Activated CD8-positive, alpha-beta memory T cell treated with anti-CD3 and anti-CD28 coated beads for 1 hour (primary cell): ENCODE measurements around the gene TTC34.

Experiments
- DNase-seq, 2 donors: peaks; one replicate each; pipeline ENCODE4 v3.0.0-alpha.2; 2020; ENCODE audit warnings: low read depth in 1 of 2; ENCODE audit errors: extremely low read depth in 1 of 2

TTC34 gene

GRCh38 chr1:2814511-2815075 is 13.1 kb upstream of the TTC34 start:
- DNase-seq: no peak

- no peak for DNase-seq
Measured at GRCh38 chr1:2812939-2813653, 11.6 kb upstream of the TTC34 start.

GRCh38 chr1:2812136-2812535 is 10.6 kb upstream of the TTC34 start:
- DNase-seq: no peak

GRCh38 chr1:2811533-2811918 is 10.0 kb upstream of the TTC34 start:
- no peak for DNase-seq

GRCh38 chr1:2810899-2811532 is 9.5 kb upstream of the TTC34 start:
- no peak for DNase-seq

- DNase-seq: no peak
Measured at GRCh38 chr1:2810281-2810680, 8.8 kb upstream of the TTC34 start.

GRCh38 chr1:2809656-2810055 is 8.2 kb upstream of the TTC34 start:
- DNase-seq: no peak

- DNase-seq: no peak
Measured at GRCh38 chr1:2808831-2809605, 7.5 kb upstream of the TTC34 start.

- no peak for DNase-seq
Measured at GRCh38 chr1:2808386-2808705, 6.9 kb upstream of the TTC34 start.

GRCh38 chr1:2807678-2808385 is 6.3 kb upstream of the TTC34 start:
- no peak for DNase-seq

- DNase-seq: no peak
Measured at GRCh38 chr1:2807036-2807435, 5.5 kb upstream of the TTC34 start.

- DNase-seq: no peak
Measured at GRCh38 chr1:2806591-2806990, 5.1 kb upstream of the TTC34 start.

GRCh38 chr1:2805801-2806430 is 4.4 kb upstream of the TTC34 start:
- no peak for DNase-seq

- no peak for DNase-seq
Measured at GRCh38 chr1:2804628-2805351, 3.3 kb upstream of the TTC34 start.

- no peak for DNase-seq
Measured at GRCh38 chr1:2803931-2804627, 2.6 kb upstream of the TTC34 start.

- no peak for DNase-seq
Measured at GRCh38 chr1:2803086-2803930, 1.8 kb upstream of the TTC34 start.

- DNase-seq: no peak
Measured at GRCh38 chr1:2802421-2802961, 998 bp upstream of the TTC34 start.

GRCh38 chr1:2801046-2801445 is 447 bp downstream of the TTC34 start:
- no peak for DNase-seq
